ENCODE results near the gene KIF26B. TPM values are rescaled to one million over a fixed set of nuclear protein-coding genes. Genes with fewer than 3 reads are reported as not detected.
"Not testable (repeated sequence)": the region's sequence is repeated elsewhere in the genome, so short reads cannot be mapped to it uniquely, and the experiment has no call there.

The KIF26B gene
- polyA plus RNA-seq, 1 donor (not counting 4 experiments of a cell fraction or from before 2014, with no cell fraction given): 0.58 TPM

DNA sequence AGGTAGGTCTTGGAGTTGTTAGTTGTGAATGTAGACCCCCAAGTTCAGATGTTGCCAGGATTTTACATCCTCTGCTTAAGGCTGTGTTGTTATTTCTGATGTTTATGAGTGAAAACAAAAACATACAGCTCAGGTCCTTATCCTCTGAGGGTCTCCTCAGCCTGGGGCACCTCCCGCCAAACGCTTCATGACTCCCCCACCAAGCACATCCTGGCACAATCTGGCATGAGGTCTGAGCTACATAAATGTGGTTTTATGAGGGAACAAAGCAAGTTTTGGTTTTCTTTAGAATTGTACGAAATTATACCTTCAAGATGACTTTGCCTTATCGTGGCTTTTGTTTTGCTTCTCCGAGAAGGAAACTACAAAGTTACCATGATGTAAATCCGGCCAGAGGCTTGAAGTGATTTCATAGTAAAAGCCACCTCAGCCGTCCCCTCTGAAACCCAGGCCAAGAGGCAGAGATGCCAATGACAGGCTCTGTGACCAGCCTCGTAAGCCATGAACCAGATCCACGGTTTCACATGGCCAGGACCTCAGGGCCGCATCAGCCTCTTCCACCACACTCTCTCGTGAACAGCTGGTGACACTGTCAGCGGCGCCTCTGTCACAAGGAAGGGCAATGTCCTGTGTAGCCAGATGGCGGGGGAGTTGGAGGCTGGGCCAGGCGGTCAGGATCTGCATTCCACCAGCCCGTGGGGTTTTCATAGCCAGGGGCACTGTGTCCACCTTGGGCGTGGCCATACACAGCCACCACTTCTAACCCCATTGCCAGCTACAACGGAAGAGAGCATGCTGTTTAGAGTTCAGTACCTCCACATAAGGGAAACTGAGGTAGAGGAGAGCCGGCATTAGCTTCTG lies 199.4 kb downstream of the KIF26B start:
- H2AFZ ChIP-seq (ENCODE audit: control insufficient read depth, low read length): no peak overlapping the region
- DNase-seq (ENCODE audit: low read depth, low spot score): no peak
- dilution Hi-C loops (cut with MboI; ENCODE audit: extremely low pct_ligation_motif_present, low sequenced_read_pairs): no loop called here
- H3K36me3 ChIP-seq (ENCODE audit: control insufficient read depth in 2 of 2, extremely low read depth in 1 of 2, insufficient read depth in 2 of 2, low read length in 2 of 2): no peaks in the 10 kb centered on the region
- H4K20me1 ChIP-seq (ENCODE audit: control insufficient read depth, extremely low read depth, insufficient read depth, low read length): no peaks in the 10 kb centered on the region
- no peak for FAIRE-seq
- no peaks in the 10 kb centered on the region for H3K27me3 ChIP-seq (ENCODE audit: control insufficient read depth, extremely low read depth, insufficient read depth, low read length)
- H3K4me2 ChIP-seq (ENCODE audit: control insufficient read depth, extremely low read depth, insufficient read depth, low read depth, low read length): no peak overlapping the region
- no peaks in the 10 kb centered on the region for H3K4me1 ChIP-seq (ENCODE audit: control insufficient read depth, extremely low read depth, insufficient read depth, low read length)
- H3K9ac ChIP-seq (ENCODE audit: control insufficient read depth, extremely low read depth, insufficient read depth, low read length): no peak overlapping the region
- H3K27ac ChIP-seq (ENCODE audit: control insufficient read depth, insufficient read depth, low read length): no peak overlapping the region
- no peaks in the 10 kb centered on the region for H3K9me3 ChIP-seq (ENCODE audit: control insufficient read depth, low read depth, low read length)
- H3K79me2 ChIP-seq (ENCODE audit: control insufficient read depth, insufficient read depth, low read length): no peaks in the 10 kb centered on the region
- no peak for TF ChIP-seq EZH2 (IDR thresholded peaks at IDR 0.05; ENCODE audit: low read length)
- TF ChIP-seq, protein P1, sequence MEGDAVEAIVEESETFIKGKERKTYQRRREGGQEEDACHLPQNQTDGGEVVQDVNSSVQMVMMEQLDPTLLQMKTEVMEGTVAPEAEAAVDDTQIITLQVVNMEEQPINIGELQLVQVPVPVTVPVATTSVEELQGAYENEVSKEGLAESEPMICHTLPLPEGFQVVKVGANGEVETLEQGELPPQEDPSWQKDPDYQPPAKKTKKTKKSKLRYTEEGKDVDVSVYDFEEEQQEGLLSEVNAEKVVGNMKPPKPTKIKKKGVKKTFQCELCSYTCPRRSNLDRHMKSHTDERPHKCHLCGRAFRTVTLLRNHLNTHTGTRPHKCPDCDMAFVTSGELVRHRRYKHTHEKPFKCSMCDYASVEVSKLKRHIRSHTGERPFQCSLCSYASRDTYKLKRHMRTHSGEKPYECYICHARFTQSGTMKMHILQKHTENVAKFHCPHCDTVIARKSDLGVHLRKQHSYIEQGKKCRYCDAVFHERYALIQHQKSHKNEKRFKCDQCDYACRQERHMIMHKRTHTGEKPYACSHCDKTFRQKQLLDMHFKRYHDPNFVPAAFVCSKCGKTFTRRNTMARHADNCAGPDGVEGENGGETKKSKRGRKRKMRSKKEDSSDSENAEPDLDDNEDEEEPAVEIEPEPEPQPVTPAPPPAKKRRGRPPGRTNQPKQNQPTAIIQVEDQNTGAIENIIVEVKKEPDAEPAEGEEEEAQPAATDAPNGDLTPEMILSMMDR (optimal IDR thresholded peaks at IDR 0.05 in 1 of 3, IDR thresholded peaks at IDR 0.05 in 1 of 3, conservative IDR thresholded peaks at IDR 0.05 in 1 of 3; ENCODE audit: extremely low read depth in 1 of 3, insufficient read depth in 2 of 3, low read length in 3 of 3): no peak
- no peaks in the 10 kb centered on the region for H3K9me1 ChIP-seq (ENCODE audit: control insufficient read depth, extremely low read depth, insufficient read depth, low read length)
- H3K4me3 ChIP-seq (ENCODE audit: control insufficient read depth in 2 of 3, extremely low read depth in 1 of 3, insufficient read depth in 2 of 3, low read depth in 1 of 3, low read length in 3 of 3): no peak overlapping the region

DNA sequence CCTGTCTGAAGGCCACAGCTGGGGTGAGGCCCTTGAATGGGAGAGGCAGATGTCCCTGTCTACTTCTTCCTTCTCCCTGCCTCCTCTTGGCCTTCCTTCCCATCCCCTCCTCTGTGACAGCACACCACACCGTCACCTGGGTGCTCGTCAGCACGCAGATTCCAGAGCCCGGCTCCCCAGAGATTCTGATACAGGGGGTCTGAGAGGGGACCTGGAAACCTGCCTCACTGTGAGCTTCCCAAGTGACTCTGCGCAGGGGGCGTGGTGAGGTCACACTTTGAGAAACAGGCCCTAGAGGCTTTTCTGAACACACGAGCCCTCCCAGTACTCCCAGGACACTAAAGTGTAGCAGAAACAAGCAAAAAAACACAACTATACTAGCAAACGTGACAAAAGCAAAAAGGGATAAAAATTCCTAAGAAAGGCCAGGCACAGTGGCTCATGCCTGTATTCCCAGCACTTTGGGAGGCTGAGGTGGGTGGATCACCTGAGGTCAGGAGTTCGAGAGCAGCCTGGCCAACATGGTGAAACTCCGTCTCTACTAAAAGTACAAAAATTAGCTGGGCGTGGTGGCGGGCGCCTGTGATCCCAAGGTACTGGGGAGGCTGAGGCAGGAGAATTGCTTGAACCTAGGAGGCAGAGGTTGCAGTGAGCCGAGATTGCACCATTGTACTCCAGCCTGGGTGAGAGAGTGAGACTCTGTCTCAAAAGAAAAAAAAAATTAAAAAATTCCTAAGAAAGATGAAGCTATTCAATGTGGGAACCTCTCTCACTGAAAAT lies 201.3 kb downstream of the KIF26B start:
- H3K27me3 ChIP-seq (ENCODE audit: control insufficient read depth, extremely low read depth, insufficient read depth, low read length); dilution Hi-C loops (cut with MboI; ENCODE audit: extremely low pct_ligation_motif_present, low sequenced_read_pairs); H4K20me1 ChIP-seq (ENCODE audit: control insufficient read depth, extremely low read depth, insufficient read depth, low read length); H2AFZ ChIP-seq (ENCODE audit: control insufficient read depth, low read length); H3K9ac ChIP-seq (ENCODE audit: control insufficient read depth, extremely low read depth, insufficient read depth, low read length); H3K4me2 ChIP-seq (ENCODE audit: control insufficient read depth, extremely low read depth, insufficient read depth, low read depth, low read length); H3K79me2 ChIP-seq (ENCODE audit: control insufficient read depth, insufficient read depth, low read length); H3K4me1 ChIP-seq (ENCODE audit: control insufficient read depth, extremely low read depth, insufficient read depth, low read length); H3K27ac ChIP-seq (ENCODE audit: control insufficient read depth, insufficient read depth, low read length); H3K4me3 ChIP-seq (ENCODE audit: control insufficient read depth in 2 of 3, extremely low read depth in 1 of 3, insufficient read depth in 2 of 3, low read depth in 1 of 3, low read length in 3 of 3); H3K9me3 ChIP-seq (ENCODE audit: control insufficient read depth, low read depth, low read length); DNase-seq (ENCODE audit: low read depth, low spot score); H3K36me3 ChIP-seq (ENCODE audit: control insufficient read depth in 2 of 2, extremely low read depth in 1 of 2, insufficient read depth in 2 of 2, low read length in 2 of 2); FAIRE-seq; H3K9me1 ChIP-seq (ENCODE audit: control insufficient read depth, extremely low read depth, insufficient read depth, low read length): not testable (repeated sequence)
